Upper lobe of left lung (tissue), 4 donors: ENCODE measurements around the gene TBKBP1.
A peak's percentile ranks its signal among the peaks of the same experiment; 100 is the strongest.

ENCODE experiments used
- POLR2AphosphoS5 ChIP-seq, 2 donors: sonication (generic); formaldehyde crosslinking; IDR thresholded peaks; one replicate each; pipeline ENCODE4 v1.5.1; 2017; ENCODE audit warnings: antibody characterized with exemption in 2 of 2
- TF ChIP-seq, protein P1 (sequence below), 6 experiments: fragments of 450-650 bp in 4 of 6; fragments of 200-600 bp in 2 of 6; sonication (generic) in 2 of 6; IDR thresholded peaks; one replicate each; pipeline ENCODE4 v1.5.1; 2016 to 2019; ENCODE audit warnings: antibody characterized with exemption in 6 of 6

DNA sequence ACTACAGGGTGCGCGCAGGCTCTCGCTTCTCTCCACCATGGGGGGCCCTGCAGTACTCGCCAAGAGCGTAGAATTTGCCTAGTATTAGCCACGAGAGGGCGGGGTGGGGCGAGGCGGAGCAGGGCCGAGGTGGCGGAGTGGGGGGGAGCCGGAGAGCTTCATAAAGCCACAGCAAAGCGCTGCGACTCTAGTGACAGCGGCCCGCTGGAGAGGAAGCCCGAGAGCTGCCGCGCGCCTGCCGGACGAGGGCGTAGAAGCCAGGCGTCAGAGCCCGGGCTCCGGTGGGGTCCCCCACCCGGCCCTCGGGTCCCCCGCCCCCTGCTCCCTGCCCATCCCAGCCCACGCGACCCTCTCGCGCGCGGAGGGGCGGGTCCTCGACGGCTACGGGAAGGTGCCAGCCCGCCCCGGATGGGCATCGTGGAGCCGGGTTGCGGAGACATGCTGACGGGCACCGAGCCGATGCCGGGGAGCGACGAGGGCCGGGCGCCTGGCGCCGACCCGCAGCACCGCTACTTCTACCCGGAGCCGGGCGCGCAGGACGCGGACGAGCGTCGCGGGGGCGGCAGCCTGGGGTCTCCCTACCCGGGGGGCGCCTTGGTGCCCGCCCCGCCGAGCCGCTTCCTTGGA lies 39.2 kb downstream of the TBKBP1 start, which contains the start of gene TBX21:
- TF ChIP-seq, protein P1, sequence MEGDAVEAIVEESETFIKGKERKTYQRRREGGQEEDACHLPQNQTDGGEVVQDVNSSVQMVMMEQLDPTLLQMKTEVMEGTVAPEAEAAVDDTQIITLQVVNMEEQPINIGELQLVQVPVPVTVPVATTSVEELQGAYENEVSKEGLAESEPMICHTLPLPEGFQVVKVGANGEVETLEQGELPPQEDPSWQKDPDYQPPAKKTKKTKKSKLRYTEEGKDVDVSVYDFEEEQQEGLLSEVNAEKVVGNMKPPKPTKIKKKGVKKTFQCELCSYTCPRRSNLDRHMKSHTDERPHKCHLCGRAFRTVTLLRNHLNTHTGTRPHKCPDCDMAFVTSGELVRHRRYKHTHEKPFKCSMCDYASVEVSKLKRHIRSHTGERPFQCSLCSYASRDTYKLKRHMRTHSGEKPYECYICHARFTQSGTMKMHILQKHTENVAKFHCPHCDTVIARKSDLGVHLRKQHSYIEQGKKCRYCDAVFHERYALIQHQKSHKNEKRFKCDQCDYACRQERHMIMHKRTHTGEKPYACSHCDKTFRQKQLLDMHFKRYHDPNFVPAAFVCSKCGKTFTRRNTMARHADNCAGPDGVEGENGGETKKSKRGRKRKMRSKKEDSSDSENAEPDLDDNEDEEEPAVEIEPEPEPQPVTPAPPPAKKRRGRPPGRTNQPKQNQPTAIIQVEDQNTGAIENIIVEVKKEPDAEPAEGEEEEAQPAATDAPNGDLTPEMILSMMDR (IDR thresholded peaks at IDR 0.05), result peak in 2 of 6 experiments; percentile 5 to 8
- TF ChIP-seq POLR2AphosphoS5 (IDR thresholded peaks at IDR 0.05), result peak in 1 of 2 donors; percentile 35
